Nasal cavity respiratory epithelium epithelial cell of viscerocranial mucosa (primary cell): ENCODE results near the gene RNU1-2. TPM values are rescaled to one million over a fixed set of nuclear protein-coding genes. Genes with fewer than 3 reads are reported as not detected.

Experiments
- total RNA-seq: library from RNA; depleted of rRNA; stranded (reverse); fragments of >200 nt; gene quantifications from 2 replicates; pipeline ENCODE4 v1.2.3, GENCODE V29; 2014

The RNU1-2 gene
- total RNA-seq = under 0.01 TPM in 2 replicates

GRCh38 chr1:16895598-16896315 lies at the start of gene RNU1-2:
RNU1-2 (plus strand) TSS chr1:16895980.

DNA sequence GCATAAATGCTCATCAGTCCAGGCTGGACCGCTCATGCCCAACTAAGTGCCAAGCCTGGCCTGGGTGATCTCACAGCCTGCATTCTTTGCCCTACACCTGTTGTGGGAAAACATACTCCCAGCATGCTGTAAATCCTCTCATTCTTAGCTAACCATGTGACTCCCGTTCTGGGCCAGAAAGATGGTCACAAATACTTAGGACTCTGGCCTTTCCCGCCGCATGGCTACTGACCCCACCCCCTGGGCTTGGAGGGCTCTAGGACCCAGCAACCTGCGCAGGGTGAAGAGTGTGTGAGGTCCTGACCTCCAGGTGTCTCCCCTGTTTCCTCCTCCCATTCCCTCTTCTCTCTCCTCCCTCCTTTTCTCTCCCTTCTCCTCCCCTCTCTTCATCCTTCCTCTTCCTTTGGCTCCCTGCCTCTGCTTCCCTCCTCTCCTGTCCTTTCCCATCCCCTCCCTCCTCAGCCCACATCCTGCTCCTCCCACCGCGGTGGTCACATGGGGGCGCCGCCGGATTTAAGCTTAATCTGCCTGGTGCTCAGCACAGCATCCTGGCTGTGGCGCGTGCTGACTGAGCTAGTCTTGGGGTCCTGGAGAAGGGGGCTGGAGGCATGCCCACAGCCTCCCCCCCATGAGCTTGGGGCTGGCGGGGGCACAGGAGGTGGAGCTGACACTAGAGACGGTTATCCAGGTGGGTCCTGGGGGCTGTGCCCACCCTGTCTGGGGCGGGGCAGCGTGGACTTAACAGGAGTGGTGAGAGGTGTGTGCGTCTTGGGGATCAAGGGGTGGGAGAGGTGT lies 25.8 kb downstream of the RNU1-2 start, which contains the start of gene CROCC:
Gene CROCC, plus strand, starts transcription at position 541 of the 795 bp plus-strand sequence. Its CDS starts 88 bp downstream, at position 629.

Other genes starting within 250 kb of the RNU1-2 start
- under 0.01 TPM in 2 replicates for gene RNU1-3, start 229.0 kb upstream of the RNU1-2 start, total RNA-seq
- under 0.01 TPM in 2 replicates for gene RNU1-4, start 155.5 kb upstream of the RNU1-2 start, total RNA-seq
- 9.2 and 15.7 TPM in 2 replicates for gene CROCC, start 26.0 kb downstream of the RNU1-2 start, total RNA-seq
- 14.4 and 17.6 TPM in 2 replicates for gene MFAP2, start 84.6 kb downstream of the RNU1-2 start, total RNA-seq
- 45.1 and 105 TPM in 2 replicates for gene ATP13A2, start 115.9 kb downstream of the RNU1-2 start, total RNA-seq
- gene SDHB, start 158.1 kb downstream of the RNU1-2 start, total RNA-seq = 120 and 171 TPM in 2 replicates
- 0.14 and 1.0 TPM in 2 replicates for gene PADI2, start 223.5 kb downstream of the RNU1-2 start, total RNA-seq